ENCODE measurements around the gene ACSF3.

GRCh38 chr16:89047331-89048089, 46.1 kb upstream of the ACSF3 start:
- no peak for TF ChIP-seq CTCF (conservative IDR thresholded peaks at IDR 0.05; ENCODE audit: low read length)
- no peak for TF ChIP-seq EZH2phosphoT487 (IDR thresholded peaks at IDR 0.05; ENCODE audit: borderline replicate concordance, low read depth, low read length)
